Upper lobe of right lung (tissue), 1 donor: Measurements from ENCODE around the gene MAJIN. TPM values are rescaled to one million over a fixed set of nuclear protein-coding genes. Genes with fewer than 3 reads are reported as not detected.

ENCODE experiments used
- ATAC-seq: fragments of 200-7000 bp; cut with Tn5 transposase; one replicate; pipeline ENCODE4 v1.9.1; 2020; ENCODE audit warnings: mild to moderate bottlenecking, moderate library complexity
- DNase-seq: peaks from one replicate; pipeline ENCODE4 v3.0.0-alpha.2; 2020
- H3K27ac ChIP-seq: fragments of 200-600 bp; one replicate; pipeline ENCODE4 v1.8.0; 2022
- H3K27me3 ChIP-seq: fragments of 200-600 bp; one replicate; pipeline ENCODE4 v1.8.0; 2022; ENCODE audit warnings: mild to moderate bottlenecking
- H3K36me3 ChIP-seq: fragments of 200-600 bp; one replicate; pipeline ENCODE4 v1.8.0; 2022
- H3K4me1 ChIP-seq: fragments of 200-600 bp; one replicate; pipeline ENCODE4 v1.8.0; 2022
- H3K4me3 ChIP-seq: fragments of 200-600 bp; one replicate; pipeline ENCODE4 v1.8.0; 2022; ENCODE audit warnings: mild to moderate bottlenecking
- H3K9me3 ChIP-seq: fragments of 200-600 bp; one replicate; pipeline ENCODE4 v1.8.0; 2022
- intact Hi-C: fragments of 100-400 bp; cut with DNase I; formaldehyde crosslinking; loops from one replicate; pipeline ENCODE4 v1.11.0; 2022
- total RNA-seq: library from RNA; stranded (reverse); fragmentation: NEBNext Ultra II Directional; extraction: Animal tissue kit (Norgen Biotek cat#: 25700); gene quantifications from one replicate; pipeline ENCODE4 v1.2.1, GENCODE V29; 2021
- TF ChIP-seq, protein P1 (sequence below): fragments of 200-600 bp; IDR thresholded peaks from one replicate; pipeline ENCODE4 v1.8.0; 2022; ENCODE audit warnings: antibody characterized with exemption
- donor health status: DM: no; HTN: yes; CAD: no; lungs with severe emphysema.

Gene MAJIN
- total RNA-seq, 1 donor from 2014 or later = not detected

DNA sequence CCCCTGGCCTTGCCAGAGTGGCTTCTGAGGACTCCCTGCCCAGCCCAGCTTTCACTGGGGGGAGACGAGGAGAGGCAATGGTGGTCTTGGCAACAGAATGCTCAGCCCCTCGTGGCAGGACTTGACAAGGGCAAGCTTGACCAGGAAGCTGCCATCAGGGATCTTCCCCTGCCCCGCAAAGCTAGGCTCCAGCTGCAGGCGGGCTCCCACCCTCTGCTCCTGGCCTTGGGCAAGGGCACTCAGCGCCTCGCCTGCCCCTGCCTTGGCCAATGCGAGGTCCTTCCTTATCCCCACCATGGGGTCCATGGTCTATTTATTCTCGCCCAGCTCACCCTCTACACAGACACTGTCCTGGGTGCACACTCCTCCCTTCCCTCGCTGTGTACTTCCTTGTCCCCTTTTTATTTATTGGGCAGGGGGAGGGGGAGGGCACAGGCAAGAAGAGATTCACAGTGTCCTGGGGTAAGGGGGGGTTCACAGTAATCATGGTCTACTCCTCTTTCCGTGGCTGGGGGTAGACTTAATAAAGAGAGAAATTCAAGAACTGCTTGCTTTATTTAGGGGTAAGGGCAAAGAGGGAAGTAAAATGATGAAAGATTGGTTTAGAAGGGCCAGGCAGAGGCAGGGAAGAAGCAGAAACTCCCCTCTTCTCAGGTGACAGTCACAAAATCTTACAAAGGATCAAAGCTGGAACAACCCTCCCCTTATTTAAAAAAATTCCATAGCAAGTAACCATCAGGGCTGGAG, 37.8 kb downstream of the MAJIN start:
- Histone ChIP-seq H3K4me1 (no peaks in the 10 kb centered on the region), H3K9me3 (no peaks in the 10 kb centered on the region), H3K36me3 (peaks cover 45% of the 10 kb centered on the region), H3K27me3 (no peaks in the 10 kb centered on the region), H3K4me3 (no peak overlapping the region), H3K27ac (no peak overlapping the region)
- no peak for ATAC-seq
- intact Hi-C loops = no loop called here
- TF ChIP-seq, protein P1, sequence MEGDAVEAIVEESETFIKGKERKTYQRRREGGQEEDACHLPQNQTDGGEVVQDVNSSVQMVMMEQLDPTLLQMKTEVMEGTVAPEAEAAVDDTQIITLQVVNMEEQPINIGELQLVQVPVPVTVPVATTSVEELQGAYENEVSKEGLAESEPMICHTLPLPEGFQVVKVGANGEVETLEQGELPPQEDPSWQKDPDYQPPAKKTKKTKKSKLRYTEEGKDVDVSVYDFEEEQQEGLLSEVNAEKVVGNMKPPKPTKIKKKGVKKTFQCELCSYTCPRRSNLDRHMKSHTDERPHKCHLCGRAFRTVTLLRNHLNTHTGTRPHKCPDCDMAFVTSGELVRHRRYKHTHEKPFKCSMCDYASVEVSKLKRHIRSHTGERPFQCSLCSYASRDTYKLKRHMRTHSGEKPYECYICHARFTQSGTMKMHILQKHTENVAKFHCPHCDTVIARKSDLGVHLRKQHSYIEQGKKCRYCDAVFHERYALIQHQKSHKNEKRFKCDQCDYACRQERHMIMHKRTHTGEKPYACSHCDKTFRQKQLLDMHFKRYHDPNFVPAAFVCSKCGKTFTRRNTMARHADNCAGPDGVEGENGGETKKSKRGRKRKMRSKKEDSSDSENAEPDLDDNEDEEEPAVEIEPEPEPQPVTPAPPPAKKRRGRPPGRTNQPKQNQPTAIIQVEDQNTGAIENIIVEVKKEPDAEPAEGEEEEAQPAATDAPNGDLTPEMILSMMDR = no peak
- DNase-seq = peak; percentile 41

DNA sequence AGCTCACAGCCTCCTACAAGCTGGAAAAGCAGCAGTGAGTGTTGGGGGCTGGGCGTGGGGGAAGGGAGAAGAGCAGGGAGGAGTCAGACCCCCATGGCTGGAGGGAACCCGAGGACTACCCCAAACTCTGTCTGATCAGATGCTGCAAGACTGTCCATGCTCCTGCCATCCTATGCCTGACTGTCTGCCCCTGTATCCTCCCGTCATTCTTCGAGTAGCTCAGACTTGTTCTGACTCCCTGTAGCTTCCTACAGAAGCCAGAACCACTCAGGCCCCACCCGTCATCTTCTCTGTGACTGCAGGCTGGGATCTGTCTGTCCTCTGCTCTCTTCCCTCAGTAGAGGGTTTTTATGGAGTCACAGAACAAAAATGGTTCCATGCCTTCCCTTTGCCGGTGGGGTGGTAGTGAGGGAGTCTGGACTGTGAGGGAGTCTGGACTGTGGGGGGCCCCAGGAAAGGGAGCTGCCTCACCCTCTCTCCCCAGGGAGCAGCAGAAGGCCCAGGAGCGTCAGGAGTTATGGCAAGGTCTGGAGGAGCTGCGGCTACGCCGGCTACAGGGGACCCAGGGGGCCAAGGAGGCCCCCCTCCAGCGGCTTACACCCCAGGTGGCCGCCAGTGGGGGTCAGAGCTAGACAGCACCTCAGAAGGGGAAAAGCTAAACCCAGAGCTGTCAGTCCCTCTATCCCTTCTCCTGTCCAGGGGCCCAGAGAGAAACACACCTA, 38.5 kb downstream of the MAJIN start:
- peak; percentile 36 for DNase-seq
- peaks cover 52% of the 10 kb centered on the region for H3K36me3 ChIP-seq
- intact Hi-C loops = no loop called here

DNA sequence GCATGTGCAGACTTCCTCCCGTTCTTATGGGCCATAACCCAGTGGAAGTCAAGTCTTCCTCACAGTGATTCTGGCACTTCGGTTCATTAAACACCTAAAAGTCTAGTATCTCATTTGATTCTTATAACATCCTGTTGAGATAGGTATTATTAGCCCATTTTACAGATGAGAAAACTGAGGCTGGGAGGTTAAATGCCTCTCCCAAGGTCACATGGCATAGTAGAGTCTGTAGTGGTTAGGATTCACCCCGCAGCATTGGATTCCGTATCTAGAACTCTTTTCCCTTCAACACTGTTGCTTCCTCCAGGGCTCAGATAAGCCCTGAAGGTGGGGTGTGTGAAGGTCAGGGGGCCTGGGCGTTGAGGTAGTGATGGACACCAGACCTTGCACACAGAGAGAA, 39.6 kb downstream of the MAJIN start:
- intact Hi-C loops = no loop called here

More for the DNA sequence above, 38.5 kb downstream of the MAJIN start:
- no peak for ATAC-seq
- Histone ChIP-seq H3K4me3 (no peak overlapping the region), H3K4me1 (no peaks in the 10 kb centered on the region), H3K27ac (no peak overlapping the region), H3K27me3 (no peaks in the 10 kb centered on the region), H3K9me3 (no peaks in the 10 kb centered on the region)
- TF ChIP-seq, protein P1 = no peak

DNA sequence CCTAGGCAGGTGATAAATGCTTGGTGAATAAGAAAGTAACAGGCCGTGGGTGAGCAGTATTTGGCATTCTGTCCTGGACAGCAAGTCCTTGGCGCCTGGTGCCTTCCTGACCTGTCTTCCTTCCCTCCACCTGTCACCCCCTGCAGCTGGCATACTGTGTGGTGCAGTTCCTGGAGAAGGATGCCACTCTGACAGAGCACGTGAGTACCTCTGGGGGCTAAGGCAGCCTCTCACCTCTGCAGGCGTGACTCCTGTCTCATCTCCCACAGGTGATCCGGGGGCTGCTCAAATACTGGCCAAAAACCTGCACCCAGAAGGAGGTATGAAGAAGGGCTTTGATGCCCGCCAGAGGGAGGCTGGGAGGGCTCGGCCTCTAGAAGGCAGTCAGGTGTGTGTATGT, 40.6 kb downstream of the MAJIN start:
- intact Hi-C loops = no loop called here

More for the DNA sequence above, 39.6 kb downstream of the MAJIN start:
- TF ChIP-seq, protein P1 = no peak
- peaks cover 53% of the 10 kb centered on the region for H3K36me3 ChIP-seq
- no peak for ATAC-seq
- no peak overlapping the region for H3K4me3 ChIP-seq
- H3K27ac ChIP-seq = no peak overlapping the region
- no peaks in the 10 kb centered on the region for H3K4me1 ChIP-seq
- DNase-seq = no peak
- no peaks in the 10 kb centered on the region for H3K9me3 ChIP-seq
- H3K27me3 ChIP-seq = no peaks in the 10 kb centered on the region

DNA sequence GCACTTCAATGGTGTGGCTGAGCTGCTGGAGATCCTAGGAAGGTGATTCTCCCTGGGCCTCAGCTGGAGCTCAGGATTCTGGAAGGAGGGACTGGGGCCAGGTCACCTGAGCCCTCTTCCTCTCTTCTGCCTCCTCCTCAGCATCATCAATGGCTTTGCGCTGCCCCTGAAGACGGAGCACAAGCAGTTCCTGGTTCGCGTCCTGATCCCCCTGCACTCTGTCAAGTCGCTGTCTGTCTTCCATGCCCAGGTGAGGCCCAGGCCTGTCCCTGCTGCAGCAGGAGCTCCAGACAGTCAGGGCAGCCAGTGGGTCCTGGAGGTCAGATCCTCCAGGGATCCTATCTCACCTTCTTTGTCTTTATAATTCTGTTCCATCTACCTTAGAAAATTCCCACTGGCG, 41.6 kb downstream of the MAJIN start:
- no peaks in the 10 kb centered on the region for H3K9me3 ChIP-seq
- H3K4me1 ChIP-seq = peaks cover 9% of the 10 kb centered on the region
- H3K27ac ChIP-seq = no peak overlapping the region
- no peaks in the 10 kb centered on the region for H3K27me3 ChIP-seq
- peaks cover 53% of the 10 kb centered on the region for H3K36me3 ChIP-seq
- ATAC-seq (no peak), DNase-seq (peak; percentile 55)
- intact Hi-C loops = no loop called here
- H3K4me3 ChIP-seq = no peak overlapping the region
- TF ChIP-seq, protein P1 = no peak

More for the DNA sequence above, 40.6 kb downstream of the MAJIN start:
- Histone ChIP-seq H3K4me1 (no peaks in the 10 kb centered on the region), H3K27ac (no peak overlapping the region), H3K9me3 (no peaks in the 10 kb centered on the region), H3K27me3 (no peaks in the 10 kb centered on the region), H3K36me3 (peaks cover 53% of the 10 kb centered on the region), H3K4me3 (no peak overlapping the region)
- DNase-seq = peak; percentile 40
- TF ChIP-seq, protein P1 = no peak
- no peak for ATAC-seq
